ENCODE measurements around the gene CAPN5. TPM values are rescaled to one million over a fixed set of nuclear protein-coding genes. Genes with fewer than 3 reads are reported as not detected.

The CAPN5 gene
- total and polyA plus RNA-seq, 10 of the 15 experiments (the other 5 are each of a cell fraction or from before 2014, with no cell fraction given): 0.02 to 0.33 (median 0.07) TPM; not detected in 3

DNA sequence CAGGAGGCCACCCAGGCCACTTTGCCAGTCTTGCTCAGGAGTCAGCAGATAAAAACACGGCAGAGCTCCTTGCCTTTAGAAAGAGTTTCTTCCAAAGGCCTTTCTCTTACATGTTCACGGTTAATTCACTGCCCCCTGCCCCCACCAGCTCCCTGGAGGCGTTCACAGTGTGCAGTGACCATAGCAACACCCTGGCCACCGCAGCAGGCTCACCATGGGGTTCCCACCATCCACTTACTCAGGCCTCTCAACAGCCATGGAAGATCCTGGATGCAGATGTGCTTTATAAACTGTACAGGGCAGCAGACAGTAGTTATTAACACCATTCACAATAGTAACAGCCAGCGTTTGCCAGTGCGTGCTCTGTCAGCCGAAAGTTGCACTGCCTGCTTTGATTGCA is 50.7 kb downstream of the CAPN5 start:
- H3K27me3 ChIP-seq (replicated peaks in 1 of 2; ENCODE audit: control insufficient read depth in 2 of 2, insufficient read depth in 2 of 2, low read length in 1 of 2): no peaks in the 10 kb centered on the region; a peak in 1 of 4 replicates
- no peaks in the 10 kb centered on the region for H3K79me2 ChIP-seq (ENCODE audit: control insufficient read depth, insufficient read depth, low read length)
- no peaks in the 10 kb centered on the region for H3K36me3 ChIP-seq (ENCODE audit: control insufficient read depth in 2 of 2, insufficient read depth in 2 of 2, low read length in 1 of 2)
- ChIA-PET SMC1A (ENCODE audit: uncharacterized antibody, unreplicated experiment) (interaction anchor here (0.7 kb wide), 1 partner anchor 10 kb away, joined by 3 read pairs; no protein-coding TSS in a partner anchor), CTCF (interaction anchor here (1.2 to 2.8 kb wide), 2 partner anchors 10 to 26 kb away, joined by 3 to 20 read pairs; partner anchors contain the start of gene MYO7A), RAD21 (ENCODE audit: unreplicated experiment) (interaction anchor here (1.1 to 1.4 kb wide), 2 partner anchors 26 to 431 kb away, joined by 3 read pairs; no protein-coding TSS in a partner anchor), POLR2A (no interaction called here)
- ATAC-seq (no peak), DNase-seq (ENCODE audit: low read depth, low spot score) (no peak), FAIRE-seq (no peak)
- TF ChIP-seq MEF2B (IDR thresholded peaks at IDR 0.05; ENCODE audit: partially characterized antibody, poor library complexity, severe bottlenecking) (no peak), RAD21 (IDR thresholded peaks at IDR 0.05; ENCODE audit: insufficient read depth, low read depth, low read length) (no peak), PRDM15 (CRISPR knock-in tag; IDR thresholded peaks at IDR 0.05) (no peak), POLR2AphosphoS2 (IDR thresholded peaks at IDR 0.05; ENCODE audit: low read depth, low read length) (no peak)
- no peak overlapping the region for H3K27ac ChIP-seq (ENCODE audit: control insufficient read depth, insufficient read depth)
- H3K9ac ChIP-seq (ENCODE audit: control insufficient read depth, insufficient read depth, low read length): no peak overlapping the region
- no peaks in the 10 kb centered on the region for H4K20me1 ChIP-seq (ENCODE audit: control insufficient read depth, insufficient read depth)
- no peaks in the 10 kb centered on the region for H3K4me1 ChIP-seq (ENCODE audit: control insufficient read depth, insufficient read depth, low read length)
- no peak overlapping the region for H2AFZ ChIP-seq (ENCODE audit: control insufficient read depth, low read depth, low read length)
- intact Hi-C loops (cut with micrococcal nuclease; ENCODE audit: unreplicated experiment) (no loop called here), in situ Hi-C loops (cut with MboI) (no loop called here)
- BruUV-seq (replicated peaks): no TSS peak
- 10% methylated on average over 6 of the region's 7 CpGs for WGBS (ENCODE audit: insufficient coverage, insufficient replicate concordance, low lambda C conversion rate, missing lambda C conversion rate)
- no peak overlapping the region for H3K4me2 ChIP-seq (ENCODE audit: control insufficient read depth, insufficient read depth)
- H3K9me3 ChIP-seq (replicated peaks; ENCODE audit: control insufficient read depth, insufficient read depth, low read length): no peaks in the 10 kb centered on the region
- no peak overlapping the region for H3K4me3 ChIP-seq
